MM.1S (cell line): ENCODE results near the gene GAK.

ENCODE experiments used
- DNase-seq: peaks from one replicate; pipeline ENCODE4 v3.0.0-alpha.2; 2015
- H2AFZ ChIP-seq: fragments of 300-600 bp; sonication (generic); 2 replicates; pipeline ENCODE4 v1.6.0; 2016; ENCODE audit warnings: antibody characterized with exemption, low read length
- H3F3A ChIP-seq: fragments of 300-600 bp; sonication (generic); 2 replicates; pipeline ENCODE4 v1.6.1; 2016; ENCODE audit warnings: mild to moderate bottlenecking, antibody characterized with exemption, low read length, moderate library complexity, mixed read lengths; ENCODE audit not compliant: insufficient read depth
- H3K27ac ChIP-seq: fragments of 300-600 bp; sonication (generic); 2 replicates; pipeline ENCODE4 v1.5.1; 2016; ENCODE audit warnings: mild to moderate bottlenecking, low read length
- H3K27me3 ChIP-seq: fragments of 300-600 bp; sonication (generic); replicated peaks from 2 replicates; pipeline ENCODE4 v1.6.0; 2016; ENCODE audit warnings: low read length; ENCODE audit not compliant: insufficient read depth
- H3K36me3 ChIP-seq: fragments of 300-600 bp; sonication (generic); replicated peaks from 2 replicates; pipeline ENCODE4 v1.6.1; 2016; ENCODE audit warnings: mild to moderate bottlenecking, low read length, mixed read lengths; ENCODE audit not compliant: insufficient read depth
- H3K4me1 ChIP-seq: fragments of 300-600 bp; sonication (generic); 2 replicates; pipeline ENCODE4 v1.6.1; 2016; ENCODE audit warnings: low read length, mixed read lengths
- H3K4me2 ChIP-seq: fragments of 300-600 bp; sonication (generic); 2 replicates; pipeline ENCODE4 v1.6.0; 2016; ENCODE audit warnings: low read depth, low read length
- H3K4me3 ChIP-seq: fragments of 300-600 bp; sonication (generic); 2 replicates; pipeline ENCODE4 v1.5.1; 2016; ENCODE audit warnings: low read length, mixed read lengths
- H3K79me2 ChIP-seq: fragments of 300-600 bp; sonication (generic); 2 replicates; pipeline ENCODE4 v1.6.1; 2016; ENCODE audit warnings: mixed run types, low read length, mixed read lengths
- H3K9ac ChIP-seq: fragments of 300-600 bp; sonication (generic); 2 replicates; pipeline ENCODE4 v1.6.1; 2016; ENCODE audit warnings: low read length, mixed read lengths
- H3K9me2 ChIP-seq: fragments of 300-600 bp; sonication (generic); replicated peaks from 2 replicates; pipeline ENCODE4 v1.6.1; 2016; ENCODE audit warnings: mild to moderate bottlenecking, low read length, mixed read lengths; ENCODE audit not compliant: insufficient read depth
- H3K9me3 ChIP-seq: fragments of 300-600 bp; sonication (generic); replicated peaks from 2 replicates; pipeline ENCODE4 v1.6.1; 2016; ENCODE audit warnings: mild to moderate bottlenecking, low read length, mixed read lengths; ENCODE audit not compliant: insufficient read depth
- H4K20me1 ChIP-seq: fragments of 300-600 bp; sonication (generic); 2 replicates; pipeline ENCODE4 v1.6.1; 2016; ENCODE audit warnings: mild to moderate bottlenecking, low read length, moderate library complexity, mixed read lengths; ENCODE audit not compliant: insufficient read depth
- EZH2 ChIP-seq: fragments of 300-600 bp; sonication (generic); optimal IDR thresholded peaks from 2 replicates; pipeline ENCODE3; 2017; ENCODE audit warnings: low read depth, mild to moderate bottlenecking, antibody characterized with exemption, low read length, mixed read lengths
- EZH2phosphoT487 ChIP-seq: fragments of 300-600 bp; sonication (generic); IDR thresholded peaks from 2 replicates; pipeline ENCODE4 v1.6.1; 2018; ENCODE audit warnings: antibody characterized with exemption, low read length
- TF ChIP-seq, protein P1 (sequence below): fragments of 300-600 bp; sonication (generic); IDR thresholded peaks from 2 replicates; pipeline ENCODE4 v1.5.1; 2016; ENCODE audit warnings: antibody characterized with exemption, low read length, mixed read lengths

Gene GAK

DNA sequence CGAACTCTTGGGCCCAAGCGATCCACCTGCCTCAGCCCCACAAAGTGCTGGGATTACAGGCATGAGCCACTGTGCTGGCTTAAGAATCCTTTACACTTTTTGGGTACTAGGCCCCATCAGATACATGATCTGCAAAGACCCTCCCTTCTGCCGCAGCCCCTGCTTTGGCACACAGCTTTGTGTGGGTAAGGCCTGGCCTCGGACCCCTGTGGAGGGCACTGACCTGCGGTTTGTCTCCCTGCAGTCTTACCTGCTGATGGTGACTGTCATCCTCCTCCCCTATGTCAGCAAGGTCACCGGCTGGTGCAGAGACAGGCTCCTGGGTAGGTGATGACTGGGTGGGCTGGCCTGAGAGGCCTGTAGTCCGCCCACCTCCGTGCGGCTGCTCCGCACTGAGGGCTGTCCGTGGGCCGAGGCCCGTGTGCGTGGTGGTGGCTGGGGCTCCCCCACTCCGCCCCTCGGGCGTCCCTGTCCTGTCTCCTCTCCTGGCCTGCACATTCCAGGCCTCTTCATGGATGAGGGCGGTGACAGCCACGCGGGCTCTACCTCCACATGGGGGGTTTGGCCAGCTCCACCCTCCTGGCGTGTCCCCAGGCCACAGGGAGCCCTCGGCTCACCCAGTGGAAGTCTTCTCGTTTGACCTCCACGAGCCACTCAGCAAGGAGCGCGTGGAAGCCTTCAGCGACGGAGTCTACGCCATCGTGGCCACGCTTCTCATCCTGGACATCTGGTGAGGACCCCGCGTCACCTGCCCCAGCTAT is 23.2 kb upstream of the GAK start:
- Histone ChIP-seq H3F3A (no peaks in the 10 kb centered on the region), H3K4me3 (no peak overlapping the region), H3K36me3 (no peaks in the 10 kb centered on the region), H2AFZ (no peak overlapping the region), H3K4me1 (no peaks in the 10 kb centered on the region), H3K27me3 (no peaks in the 10 kb centered on the region), H3K79me2 (no peaks in the 10 kb centered on the region), H3K9ac (no peak overlapping the region), H3K27ac (no peak overlapping the region), H3K9me2 (no peaks in the 10 kb centered on the region), H4K20me1 (no peaks in the 10 kb centered on the region), H3K9me3 (no peaks in the 10 kb centered on the region), H3K4me2 (no peak overlapping the region)
- TF ChIP-seq EZH2phosphoT487 (no peak), EZH2 (no peak)
- TF ChIP-seq, protein P1, sequence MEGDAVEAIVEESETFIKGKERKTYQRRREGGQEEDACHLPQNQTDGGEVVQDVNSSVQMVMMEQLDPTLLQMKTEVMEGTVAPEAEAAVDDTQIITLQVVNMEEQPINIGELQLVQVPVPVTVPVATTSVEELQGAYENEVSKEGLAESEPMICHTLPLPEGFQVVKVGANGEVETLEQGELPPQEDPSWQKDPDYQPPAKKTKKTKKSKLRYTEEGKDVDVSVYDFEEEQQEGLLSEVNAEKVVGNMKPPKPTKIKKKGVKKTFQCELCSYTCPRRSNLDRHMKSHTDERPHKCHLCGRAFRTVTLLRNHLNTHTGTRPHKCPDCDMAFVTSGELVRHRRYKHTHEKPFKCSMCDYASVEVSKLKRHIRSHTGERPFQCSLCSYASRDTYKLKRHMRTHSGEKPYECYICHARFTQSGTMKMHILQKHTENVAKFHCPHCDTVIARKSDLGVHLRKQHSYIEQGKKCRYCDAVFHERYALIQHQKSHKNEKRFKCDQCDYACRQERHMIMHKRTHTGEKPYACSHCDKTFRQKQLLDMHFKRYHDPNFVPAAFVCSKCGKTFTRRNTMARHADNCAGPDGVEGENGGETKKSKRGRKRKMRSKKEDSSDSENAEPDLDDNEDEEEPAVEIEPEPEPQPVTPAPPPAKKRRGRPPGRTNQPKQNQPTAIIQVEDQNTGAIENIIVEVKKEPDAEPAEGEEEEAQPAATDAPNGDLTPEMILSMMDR = no peak
- DNase-seq = no peak

DNA sequence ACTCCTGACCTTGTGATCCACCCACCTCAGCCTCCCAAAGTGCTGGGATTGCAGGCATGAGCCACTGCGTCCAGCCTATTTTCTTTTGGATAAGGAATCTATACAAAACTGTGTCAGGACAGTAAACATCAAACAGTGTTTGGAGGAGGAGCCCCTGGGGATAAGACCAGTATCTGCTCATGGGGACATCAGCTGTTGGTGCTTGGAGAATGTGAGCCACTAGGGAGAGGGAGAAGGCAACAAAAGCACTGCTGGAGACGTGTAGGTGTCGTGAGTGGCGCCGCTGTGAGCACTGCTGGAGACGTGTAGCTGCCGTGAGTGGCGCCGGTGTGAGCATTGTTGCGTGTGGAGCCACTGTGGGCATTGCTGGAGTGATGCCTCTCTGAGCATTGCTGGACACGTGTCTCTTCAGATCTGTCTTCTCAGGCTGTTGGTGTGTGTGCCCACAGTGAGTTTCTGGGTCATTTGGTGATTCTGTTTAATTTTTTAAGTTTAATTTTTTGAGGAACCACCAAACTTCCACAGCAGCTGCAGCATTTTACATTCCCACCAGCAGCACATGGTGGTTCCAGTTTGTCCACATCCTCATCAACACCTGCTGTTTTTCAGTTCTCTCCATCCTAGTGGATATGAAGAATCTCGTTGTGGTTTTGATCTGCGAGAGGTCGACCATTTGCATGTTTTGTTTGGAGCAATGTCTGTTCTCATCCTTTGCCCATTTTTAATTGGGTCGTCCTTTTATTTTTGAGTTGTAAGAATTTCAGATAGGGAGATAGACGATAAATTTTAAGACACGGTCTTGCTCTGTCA is 22.3 kb upstream of the GAK start:
- no peak overlapping the region for H3K27ac ChIP-seq
- TF ChIP-seq EZH2phosphoT487 = no peak
- TF ChIP-seq EZH2 = no peak
- TF ChIP-seq, protein P1 = no peak
- H3F3A ChIP-seq = no peaks in the 10 kb centered on the region
- H2AFZ ChIP-seq = no peak overlapping the region
- H3K9me2 ChIP-seq = no peaks in the 10 kb centered on the region
- H3K4me2 ChIP-seq = no peak overlapping the region
- no peaks in the 10 kb centered on the region for H3K79me2 ChIP-seq
- no peak overlapping the region for H3K4me3 ChIP-seq
- no peak overlapping the region for H3K9ac ChIP-seq
- H3K4me1 ChIP-seq = no peaks in the 10 kb centered on the region
- H3K36me3 ChIP-seq = no peaks in the 10 kb centered on the region
- no peaks in the 10 kb centered on the region for H3K9me3 ChIP-seq
- DNase-seq = no peak
- no peaks in the 10 kb centered on the region for H3K27me3 ChIP-seq
- no peaks in the 10 kb centered on the region for H4K20me1 ChIP-seq

DNA sequence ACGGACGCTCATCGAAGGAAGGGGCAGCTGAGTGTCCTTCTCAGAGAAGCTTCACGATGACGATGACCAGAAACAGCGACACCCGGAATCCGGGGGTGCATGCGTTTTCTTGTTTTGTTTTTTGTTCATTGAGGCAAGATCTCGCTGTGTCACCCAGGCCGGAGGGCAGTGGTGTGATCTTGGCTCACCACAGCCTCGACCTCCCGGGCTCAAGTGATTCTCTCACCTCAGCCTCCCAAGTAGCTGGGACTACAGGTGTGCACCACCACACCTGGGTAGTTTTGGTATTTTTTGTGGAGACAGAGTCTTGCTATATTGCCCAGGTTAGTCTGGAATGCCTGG is 21.4 kb upstream of the GAK start:
- no peak for DNase-seq
- no peaks in the 10 kb centered on the region for H4K20me1 ChIP-seq
- H3K9me2 ChIP-seq = no peaks in the 10 kb centered on the region
- H3K4me2 ChIP-seq = no peak overlapping the region
- H3K27me3 ChIP-seq = no peaks in the 10 kb centered on the region
- no peaks in the 10 kb centered on the region for H3K9me3 ChIP-seq
- H2AFZ ChIP-seq = no peak overlapping the region
- TF ChIP-seq EZH2phosphoT487 = no peak
- H3K4me3 ChIP-seq = no peak overlapping the region
- H3K4me1 ChIP-seq = no peaks in the 10 kb centered on the region
- H3F3A ChIP-seq = no peaks in the 10 kb centered on the region
- H3K36me3 ChIP-seq = no peaks in the 10 kb centered on the region
- no peak overlapping the region for H3K9ac ChIP-seq
- no peak overlapping the region for H3K27ac ChIP-seq
- no peaks in the 10 kb centered on the region for H3K79me2 ChIP-seq
